Stimulated activated CD8-positive, alpha-beta memory T cell treated with anti-CD3 and anti-CD28 coated beads, Interleukin-4, amount 100 ng/mL, for 24 hours (primary cell): ENCODE measurements around the gene KLF13.

Experiments
- DNase-seq: peaks from one replicate; pipeline ENCODE4 v3.0.0-alpha.2; 2020; ENCODE audit warnings: low read depth

KLF13 gene

GRCh38 chr15:31332020-31332680 is 5.5 kb downstream of the KLF13 start:
- no peak for DNase-seq

- no peak for DNase-seq
These were observed 6.0 kb downstream of the KLF13 start for GRCh38 chr15:31332681-31333071.

DNA sequence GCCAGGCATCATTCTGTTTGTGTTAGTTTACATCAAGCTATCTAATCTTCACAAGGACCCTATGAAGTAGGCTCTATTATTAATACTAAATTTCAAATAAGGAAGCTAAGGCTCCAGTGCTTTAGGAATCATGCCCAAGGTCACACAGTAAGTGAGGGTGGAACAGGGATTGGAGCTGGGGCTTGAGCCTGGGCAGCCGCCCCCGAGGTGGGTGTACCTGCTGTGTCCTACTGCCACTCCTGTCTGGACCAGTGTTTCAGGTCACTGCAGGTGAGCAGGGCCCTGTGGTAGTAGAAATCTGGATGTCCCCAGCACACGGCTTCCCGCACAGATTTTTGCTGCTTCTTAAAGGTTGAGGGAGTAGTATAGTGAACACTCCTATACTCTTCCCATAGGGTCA is 6.5 kb downstream of the KLF13 start:
- no peak for DNase-seq

- DNase-seq = no peak
These were observed 7.2 kb downstream of the KLF13 start for GRCh38 chr15:31333820-31334219.

- DNase-seq = no peak
These were observed 9.5 kb downstream of the KLF13 start for GRCh38 chr15:31335989-31336592.

DNA sequence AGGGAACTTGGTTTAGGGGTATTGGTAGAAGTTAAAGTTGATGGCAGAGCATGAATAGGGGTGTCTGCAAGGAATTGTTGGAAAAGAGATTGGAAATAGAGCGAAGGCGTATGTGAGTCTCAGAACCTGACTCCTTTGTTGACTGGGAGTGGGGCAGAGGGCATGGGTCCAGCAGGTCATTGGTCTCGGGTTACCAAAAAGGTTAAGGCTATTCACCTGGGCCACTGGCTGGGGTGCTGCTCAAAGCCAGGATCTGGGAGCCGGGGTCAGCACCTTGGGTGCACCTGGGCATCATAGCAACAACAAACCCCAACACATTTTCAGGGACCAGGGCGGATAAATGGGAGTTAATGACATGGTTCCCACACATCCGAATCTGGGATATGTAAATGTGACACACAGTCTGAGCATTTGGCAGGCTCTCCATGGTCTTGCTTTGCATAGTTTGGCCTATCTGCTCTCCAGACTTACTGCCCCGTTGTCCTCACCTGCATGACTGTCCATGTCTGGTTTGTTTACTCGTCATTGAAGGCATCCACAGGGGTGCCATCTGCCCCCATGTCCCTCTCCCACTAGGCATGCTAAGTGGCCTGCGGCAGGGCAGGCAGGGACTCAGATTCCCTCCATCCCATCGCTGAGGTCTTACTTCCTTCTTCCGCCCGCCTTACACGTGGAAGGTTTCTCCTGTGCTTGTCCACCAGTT is 10.1 kb downstream of the KLF13 start:
- DNase-seq = no peak

- DNase-seq = no peak
These were observed 10.9 kb downstream of the KLF13 start for GRCh38 chr15:31337352-31338031.

DNA sequence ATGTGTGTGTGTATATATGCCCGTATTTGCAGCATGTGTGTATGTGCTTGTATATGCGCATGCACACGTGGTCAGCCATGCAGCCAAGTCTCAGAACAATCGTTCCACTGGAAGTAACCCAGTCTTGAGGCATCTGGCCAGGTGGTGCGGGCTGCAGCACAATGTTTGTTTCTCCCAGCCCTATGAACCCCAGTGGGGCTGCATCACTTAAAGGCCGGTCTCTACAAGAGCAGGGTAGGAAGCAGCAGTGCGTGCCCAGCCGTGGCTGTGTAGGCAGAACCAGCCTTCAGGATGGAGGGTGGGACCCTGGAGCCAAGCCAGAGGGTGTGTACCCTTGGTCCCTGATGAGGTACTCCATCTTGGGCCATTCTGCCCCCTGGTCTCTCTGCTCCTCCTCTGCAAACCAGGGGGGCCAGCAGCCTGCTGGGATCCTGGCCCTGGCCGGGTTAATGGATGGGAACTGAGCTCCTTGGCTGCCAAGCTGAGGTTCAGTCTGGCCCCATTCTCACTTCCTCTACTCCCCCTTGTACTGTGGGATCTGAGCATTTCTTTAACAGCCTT is 11.8 kb downstream of the KLF13 start:
- no peak for DNase-seq

GRCh38 chr15:31338879-31339557 is 12.4 kb downstream of the KLF13 start:
- DNase-seq = no peak

- DNase-seq = no peak
These were observed 12.9 kb downstream of the KLF13 start for GRCh38 chr15:31339558-31339895.

- DNase-seq = no peak
These were observed 13.4 kb downstream of the KLF13 start for GRCh38 chr15:31340047-31340446.

DNA sequence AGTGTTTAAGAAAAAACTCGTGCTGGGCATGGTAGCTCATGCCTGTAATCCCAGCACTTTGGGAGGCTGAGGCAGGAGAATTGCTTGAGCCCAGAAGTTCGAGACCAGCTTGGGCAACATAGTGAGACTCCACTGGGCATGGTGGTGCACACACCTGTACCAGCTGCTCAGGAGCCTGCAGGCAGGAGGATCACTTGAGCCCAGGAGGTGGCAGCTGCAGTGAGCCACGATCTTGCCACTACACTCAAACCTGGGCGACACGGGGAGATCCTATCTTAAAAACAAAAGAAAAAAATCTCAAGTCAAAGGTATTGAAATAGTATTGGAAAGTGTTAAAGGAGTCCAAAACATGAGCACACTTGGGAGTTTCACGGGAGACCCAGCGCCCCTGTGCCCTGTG is 14.0 kb downstream of the KLF13 start:
- DNase-seq = no peak

DNA sequence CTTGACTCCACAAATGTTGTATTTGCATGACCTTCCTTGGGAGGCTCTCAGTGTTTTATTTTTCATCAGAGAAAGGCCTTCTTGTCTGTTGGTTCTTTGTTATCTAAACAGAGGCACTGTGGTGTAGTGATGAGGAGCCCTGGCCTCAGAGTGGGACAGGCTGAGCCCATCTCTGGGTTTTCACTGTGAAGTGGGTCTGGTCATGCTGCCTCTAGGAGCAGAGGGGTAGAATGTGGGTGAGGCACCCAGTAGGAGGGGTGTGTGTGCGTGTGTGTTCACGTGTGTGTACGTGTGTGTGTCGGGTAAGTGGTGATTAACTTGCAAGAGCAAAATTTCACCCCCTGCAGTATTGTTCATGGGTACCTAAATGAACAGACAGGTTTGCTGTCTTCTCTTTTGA is 14.4 kb downstream of the KLF13 start:
- no peak for DNase-seq

DNA sequence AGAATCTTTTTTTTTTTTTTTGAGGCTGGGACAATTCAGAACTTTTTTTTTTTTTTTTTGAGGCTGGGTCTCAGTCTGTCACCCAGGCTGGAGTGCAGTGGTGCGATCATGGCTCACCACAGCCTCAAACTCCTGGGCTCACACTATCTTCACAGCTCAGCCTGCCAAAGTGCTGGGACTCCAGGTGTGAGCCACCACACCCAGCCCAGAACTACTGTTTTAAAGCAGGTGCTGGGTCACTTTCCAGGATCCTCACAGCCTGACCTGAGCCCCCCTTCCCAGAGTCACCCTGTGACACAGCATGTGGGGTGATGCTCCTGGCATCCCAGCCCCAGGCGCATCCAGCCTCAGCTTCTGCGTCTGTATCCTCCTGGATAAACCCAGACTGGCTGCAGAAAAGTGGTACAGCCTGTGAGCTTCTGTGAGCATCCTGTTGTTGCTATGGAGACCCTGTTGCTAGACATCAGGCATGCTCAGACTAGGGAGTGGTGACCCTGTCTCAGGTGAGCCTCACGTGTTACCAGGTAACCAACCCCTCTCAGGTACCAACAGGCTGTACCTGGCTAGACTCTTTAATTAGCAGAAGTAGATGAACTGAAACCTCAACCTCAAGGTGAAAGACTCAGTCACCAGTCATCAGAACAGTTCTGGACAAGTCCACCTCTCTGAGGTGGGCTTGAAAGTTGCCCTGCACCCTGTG is 15.0 kb downstream of the KLF13 start:
- no peak for DNase-seq

GRCh38 chr15:31342381-31342780 is 15.7 kb downstream of the KLF13 start:
- DNase-seq = no peak

DNA sequence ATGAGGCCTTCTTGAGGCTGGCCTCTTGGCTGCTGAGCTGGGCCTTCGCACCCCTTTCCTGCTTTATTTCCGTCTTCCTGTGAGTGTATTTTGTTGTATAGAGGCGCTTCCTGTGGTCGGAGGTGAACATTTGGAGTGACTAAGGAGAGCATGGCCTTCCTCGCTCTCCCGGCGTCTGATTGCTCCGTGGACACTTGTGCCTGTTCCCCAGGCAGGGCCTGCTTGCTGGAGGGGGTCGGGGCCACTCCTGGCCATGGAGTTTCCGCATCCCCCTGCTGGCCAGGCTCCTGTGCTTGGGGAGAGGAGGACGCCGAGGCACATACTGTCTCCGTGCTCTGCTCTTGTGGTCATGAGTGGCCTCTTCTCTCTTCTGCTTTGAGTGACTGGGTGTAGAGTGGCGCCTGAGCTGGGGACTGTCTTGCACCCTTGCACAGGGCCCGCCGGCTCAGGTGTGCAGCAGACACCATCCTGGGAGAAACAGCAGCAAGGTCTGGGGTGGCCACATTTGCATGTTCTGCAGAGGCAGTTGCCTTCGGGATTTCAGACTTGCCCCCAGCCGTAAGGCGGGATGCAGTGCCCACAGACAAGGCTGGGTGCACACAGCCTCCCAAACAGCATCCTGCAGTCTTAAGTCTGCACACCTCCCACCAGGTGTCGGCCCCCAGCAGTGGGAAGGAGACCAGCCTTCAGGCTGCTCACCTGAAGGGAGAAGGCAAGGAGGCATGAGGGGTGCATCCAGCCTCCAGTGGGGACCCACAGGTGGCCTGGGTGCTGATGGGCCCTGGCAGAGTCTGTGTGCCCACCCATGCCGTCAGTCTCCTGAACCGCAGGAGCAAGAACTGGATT is 16.4 kb downstream of the KLF13 start:
- no peak for DNase-seq

DNA sequence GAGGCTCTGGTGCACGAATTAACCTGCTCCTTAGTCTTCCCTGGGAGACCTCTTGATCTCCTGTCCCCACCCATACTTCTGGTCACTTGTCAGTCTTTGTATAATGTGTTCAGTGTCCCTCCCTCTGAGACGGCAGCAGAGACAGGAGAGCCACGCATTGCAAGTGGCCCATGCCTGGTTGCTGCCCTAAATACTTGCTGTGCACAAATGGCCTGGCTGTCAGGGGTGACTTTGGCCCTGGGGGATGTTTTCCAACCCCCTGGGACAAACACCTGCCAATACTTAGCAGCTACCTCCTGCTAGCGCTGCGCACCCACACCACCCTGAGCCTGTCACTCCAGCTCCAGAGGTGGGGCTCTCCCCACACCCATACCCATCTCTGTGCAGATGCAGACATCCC is 17.2 kb downstream of the KLF13 start:
- DNase-seq = no peak

GRCh38 chr15:31344266-31344665 is 17.6 kb downstream of the KLF13 start:
- DNase-seq = no peak

- DNase-seq = no peak
These were observed 18.4 kb downstream of the KLF13 start for GRCh38 chr15:31344823-31345605.
